Nephron (organoid): ENCODE data around the gene ARFGEF3.

Experiments
- H3K27ac Mint-ChIP-seq, 3 experiments: 2 replicates each; pipeline ENCODE4 v1.8.0; 2020; ENCODE audit warnings: mixed read lengths in 3 of 3, mild to moderate bottlenecking in 2 of 3, moderate library complexity in 1 of 3
- H3K27me3 Mint-ChIP-seq: 2 replicates; pipeline ENCODE4 v1.8.0; 2021; ENCODE audit warnings: low read depth, mild to moderate bottlenecking, moderate library complexity, mixed read lengths
- H3K36me3 Mint-ChIP-seq: 2 replicates; pipeline ENCODE4 v1.8.0; 2020; ENCODE audit warnings: low read depth, mixed read lengths
- H3K4me1 Mint-ChIP-seq: 2 replicates; pipeline ENCODE4 v1.8.0; 2020; ENCODE audit warnings: mixed read lengths
- H3K4me3 Mint-ChIP-seq, 3 experiments: 2 replicates each; pipeline ENCODE4 v1.8.0; 2020; ENCODE audit warnings: mild to moderate bottlenecking in 3 of 3, mixed read lengths in 3 of 3, moderate library complexity in 2 of 3
- H3K9me3 Mint-ChIP-seq: 2 replicates; pipeline ENCODE4 v1.8.0; 2020; ENCODE audit warnings: mixed read lengths
- CTCF ChIP-seq, 3 experiments: fragments of 200-600 bp; sonication (generic); IDR thresholded peaks; one replicate each; pipeline ENCODE4 v1.5.0; 2021; ENCODE audit warnings: antibody characterized with exemption in 3 of 3; ENCODE audit not compliant: unreplicated experiment in 3 of 3

Gene ARFGEF3

GRCh38 chr6:138337076-138337475 is 175.3 kb downstream of the ARFGEF3 start:
- no peaks in the 10 kb centered on the region for H3K4me1 Mint-ChIP-seq
- no peak for TF ChIP-seq CTCF (IDR thresholded peaks at IDR 0.05; ENCODE audit: unreplicated experiment in 3 of 3)
- no peaks in the 10 kb centered on the region for H3K36me3 Mint-ChIP-seq
- no peak overlapping the region for H3K4me3 Mint-ChIP-seq
- H3K27me3 Mint-ChIP-seq, result peaks cover 8% of the 10 kb centered on the region
- no peaks in the 10 kb centered on the region for H3K9me3 Mint-ChIP-seq
- no peak overlapping the region for H3K27ac Mint-ChIP-seq

- Mint-ChIP-seq H3K4me3 (no peak overlapping the region), H3K27me3 (peaks cover 6% of the 10 kb centered on the region), H3K36me3 (no peaks in the 10 kb centered on the region), H3K9me3 (no peaks in the 10 kb centered on the region), H3K4me1 (no peaks in the 10 kb centered on the region), H3K27ac (no peak overlapping the region)
- TF ChIP-seq CTCF (IDR thresholded peaks at IDR 0.05; ENCODE audit: unreplicated experiment in 3 of 3), result no peak
Observed at GRCh38 chr6:138339024-138339423, 177.3 kb downstream of the ARFGEF3 start.

- H3K9me3 Mint-ChIP-seq, result no peaks in the 10 kb centered on the region
- no peaks in the 10 kb centered on the region for H3K27me3 Mint-ChIP-seq
- no peak for TF ChIP-seq CTCF (IDR thresholded peaks at IDR 0.05; ENCODE audit: unreplicated experiment in 3 of 3)
- H3K4me3 Mint-ChIP-seq, result no peak overlapping the region
- no peaks in the 10 kb centered on the region for H3K4me1 Mint-ChIP-seq
- no peak overlapping the region for H3K27ac Mint-ChIP-seq
- no peaks in the 10 kb centered on the region for H3K36me3 Mint-ChIP-seq
Observed at GRCh38 chr6:138341176-138341575, 179.4 kb downstream of the ARFGEF3 start.

GRCh38 chr6:138343112-138343511 is 181.4 kb downstream of the ARFGEF3 start:
- Mint-ChIP-seq H3K4me1 (no peaks in the 10 kb centered on the region), H3K4me3 (no peak overlapping the region), H3K27ac (no peak overlapping the region), H3K27me3 (no peaks in the 10 kb centered on the region), H3K36me3 (no peaks in the 10 kb centered on the region), H3K9me3 (no peaks in the 10 kb centered on the region)
- no peak for TF ChIP-seq CTCF (IDR thresholded peaks at IDR 0.05; ENCODE audit: unreplicated experiment in 3 of 3)

GRCh38 chr6:138345565-138346285 is 184.0 kb downstream of the ARFGEF3 start:
- no peak overlapping the region for H3K27ac Mint-ChIP-seq
- H3K27me3 Mint-ChIP-seq, result no peaks in the 10 kb centered on the region
- no peak for TF ChIP-seq CTCF (IDR thresholded peaks at IDR 0.05; ENCODE audit: unreplicated experiment in 3 of 3)
- peaks cover 9% of the 10 kb centered on the region for H3K4me1 Mint-ChIP-seq
- H3K4me3 Mint-ChIP-seq, result no peak overlapping the region
- no peaks in the 10 kb centered on the region for H3K36me3 Mint-ChIP-seq
- no peaks in the 10 kb centered on the region for H3K9me3 Mint-ChIP-seq
